Prostate gland (tissue), 2 donors: ENCODE measurements around the gene TUBB6.

Experiments
- CTCF ChIP-seq, 4 experiments: fragments of 200-600 bp in 2 of 4; fragments of 450-650 bp in 2 of 4; sonication (generic) in 2 of 4; IDR thresholded peaks; 1 replicate in 3 of 4; 2 replicates in 1 of 4; pipeline ENCODE4 v1.5.1; 2016 to 2019; ENCODE audit warnings: antibody characterized with exemption in 4 of 4, mild to moderate bottlenecking in 2 of 4, moderate library complexity in 2 of 4
- POLR2A ChIP-seq: fragments of 450-650 bp; IDR thresholded peaks from one replicate; pipeline ENCODE4 v1.6.1; 2016; ENCODE audit warnings: antibody characterized with exemption, mild to moderate bottlenecking

GRCh38 chr18:12318334-12318697 is 10.3 kb downstream of the TUBB6 start:
- no peak for TF ChIP-seq CTCF (IDR thresholded peaks at IDR 0.05)
- no peak for TF ChIP-seq POLR2A
